Measurements from ENCODE around the gene AP5Z1.

Gene AP5Z1

DNA sequence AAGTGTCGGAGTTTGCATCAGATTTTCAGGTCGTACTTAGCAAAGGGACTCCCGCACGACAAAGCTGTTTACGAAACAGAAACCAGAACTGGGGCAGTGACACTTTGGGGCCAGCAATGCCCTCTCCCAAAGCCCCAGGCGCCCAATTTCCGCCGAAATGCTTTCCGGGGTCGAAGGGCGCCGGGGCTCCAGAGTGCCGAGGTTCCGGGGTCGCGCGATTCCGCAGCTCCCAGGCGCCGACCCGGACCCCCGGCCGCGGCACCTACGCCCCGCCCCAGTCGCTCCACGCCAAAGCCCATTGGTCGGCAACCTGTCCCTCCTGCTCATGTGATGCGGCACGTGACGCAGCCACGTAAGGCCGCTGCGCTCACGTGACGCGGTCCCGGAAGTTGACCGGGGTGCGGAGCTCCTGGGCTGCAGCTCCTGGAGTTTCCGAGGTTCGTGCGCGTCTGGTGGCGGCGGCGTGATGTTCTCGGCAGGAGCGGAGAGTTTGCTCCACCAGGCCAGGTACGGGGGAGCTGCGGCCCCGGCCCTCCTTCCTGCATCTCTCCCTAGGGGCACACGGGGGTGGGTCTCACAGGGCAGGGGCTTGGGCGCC, at the start of gene AP5Z1:
TSS of gene AP5Z1 (plus strand) at position 374 of the 598 bp plus-strand sequence. CDS start at position 467, 93 bp downstream.
- DNase-seq (ENCODE audit: low read depth, low spot score): peak; percentile 97

- DNase-seq (ENCODE audit: low read depth, low spot score): no peak
These were observed 49.5 kb upstream of the AP5Z1 start for GRCh38 chr7:4725850-4726450.

- no peak for DNase-seq (ENCODE audit: low read depth, low spot score)
These were observed 48.9 kb upstream of the AP5Z1 start for GRCh38 chr7:4726566-4726965.

GRCh38 chr7:4727914-4728705, 47.3 kb upstream of the AP5Z1 start:
- DNase-seq (ENCODE audit: low read depth, low spot score): no peak

DNA sequence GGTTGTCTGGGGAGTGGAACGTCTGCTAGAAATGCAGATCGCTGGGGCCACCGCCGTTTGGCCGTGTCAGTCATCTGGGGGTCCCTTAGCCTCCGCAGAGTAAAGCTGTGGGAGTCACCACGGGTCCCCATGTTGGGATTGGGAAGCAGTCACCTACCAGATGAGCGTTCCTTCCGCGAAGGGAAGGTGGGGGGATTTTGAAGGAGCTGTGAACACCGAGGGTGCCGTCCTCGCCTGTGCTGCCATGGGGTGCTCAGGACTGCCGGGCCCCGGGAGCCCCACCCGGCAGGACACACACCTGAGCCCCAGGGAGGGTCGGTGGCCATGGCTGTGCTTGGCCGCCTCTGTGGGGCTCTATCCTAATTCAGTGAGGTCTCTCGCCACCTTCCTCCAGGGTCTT, 46.2 kb upstream of the AP5Z1 start:
- no peak for DNase-seq (ENCODE audit: low read depth, low spot score)

GRCh38 chr7:4730276-4730675, 45.1 kb upstream of the AP5Z1 start:
- no peak for DNase-seq (ENCODE audit: low read depth, low spot score)

GRCh38 chr7:4730971-4731370, 44.5 kb upstream of the AP5Z1 start:
- no peak for DNase-seq (ENCODE audit: low read depth, low spot score)

- peak; percentile 68 for DNase-seq (ENCODE audit: low read depth, low spot score)
These were observed 43.6 kb upstream of the AP5Z1 start for GRCh38 chr7:4731803-4732202.

- DNase-seq (ENCODE audit: low read depth, low spot score): no peak
These were observed 41.4 kb upstream of the AP5Z1 start for GRCh38 chr7:4733936-4734528.

GRCh38 chr7:4734587-4735345, 40.7 kb upstream of the AP5Z1 start:
- no peak for DNase-seq (ENCODE audit: low read depth, low spot score)

DNA sequence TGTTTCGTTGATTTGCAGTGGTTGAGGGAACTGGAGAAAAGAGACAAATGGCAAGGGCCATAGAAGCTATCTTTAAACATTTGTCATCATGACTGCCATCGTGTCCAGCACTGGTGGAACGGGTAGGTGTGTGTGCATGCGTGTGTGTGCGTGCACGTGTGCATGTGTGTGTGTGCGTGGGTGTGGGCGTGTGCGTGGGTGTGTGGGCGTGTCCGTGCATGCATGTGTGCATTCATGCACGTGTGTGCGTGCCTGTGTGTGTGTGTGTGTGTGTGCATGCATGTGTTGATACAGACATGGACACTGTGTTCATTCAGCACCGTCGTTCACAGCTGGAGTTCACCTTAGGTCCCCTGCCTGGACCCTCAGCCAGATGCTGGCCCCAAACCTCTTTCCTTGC, 38.1 kb upstream of the AP5Z1 start:
- no peak for DNase-seq (ENCODE audit: low read depth, low spot score)

DNA sequence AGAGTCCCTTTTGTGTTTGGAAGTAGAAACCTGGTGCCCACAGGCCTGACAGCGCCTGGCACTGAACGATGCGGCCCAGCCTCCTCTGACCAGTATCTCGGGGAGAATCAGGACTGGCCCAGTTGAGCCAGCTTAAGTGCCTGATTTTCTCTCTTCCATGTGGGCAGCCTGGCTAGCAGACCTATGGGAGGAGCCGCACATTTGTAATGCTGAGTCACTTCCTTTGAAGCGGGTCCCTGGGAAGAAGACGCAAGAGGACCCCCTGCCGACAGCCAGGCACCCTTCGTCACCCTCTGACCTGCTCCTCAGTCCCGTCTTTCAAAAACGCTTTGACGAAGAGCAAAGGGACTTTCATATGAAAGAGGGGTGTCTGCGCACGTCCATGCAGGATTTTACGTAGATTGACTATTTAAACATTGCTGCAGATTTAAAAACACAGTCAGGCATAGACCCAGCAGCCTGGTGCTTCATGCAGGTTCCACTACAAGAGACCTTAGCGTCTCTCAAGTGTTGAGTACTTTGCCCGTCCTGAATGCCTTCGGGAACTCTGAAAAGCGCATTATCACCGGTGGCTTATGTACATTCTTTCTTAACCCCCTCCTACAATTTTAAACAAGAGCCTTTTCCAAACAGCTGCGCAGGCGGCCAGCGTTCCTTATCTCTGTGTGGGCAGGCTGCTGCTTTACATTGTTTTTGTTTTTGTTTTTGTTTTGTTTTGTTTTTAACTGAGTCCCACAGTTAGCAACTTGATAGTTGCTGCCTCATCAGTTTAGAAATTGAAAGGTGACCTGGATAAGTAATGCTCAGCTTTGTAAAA, 36.5 kb upstream of the AP5Z1 start:
- DNase-seq (ENCODE audit: low read depth, low spot score): peak; percentile 91

GRCh38 chr7:4739528-4739992, 35.9 kb upstream of the AP5Z1 start:
- peak; percentile 73 for DNase-seq (ENCODE audit: low read depth, low spot score)

DNA sequence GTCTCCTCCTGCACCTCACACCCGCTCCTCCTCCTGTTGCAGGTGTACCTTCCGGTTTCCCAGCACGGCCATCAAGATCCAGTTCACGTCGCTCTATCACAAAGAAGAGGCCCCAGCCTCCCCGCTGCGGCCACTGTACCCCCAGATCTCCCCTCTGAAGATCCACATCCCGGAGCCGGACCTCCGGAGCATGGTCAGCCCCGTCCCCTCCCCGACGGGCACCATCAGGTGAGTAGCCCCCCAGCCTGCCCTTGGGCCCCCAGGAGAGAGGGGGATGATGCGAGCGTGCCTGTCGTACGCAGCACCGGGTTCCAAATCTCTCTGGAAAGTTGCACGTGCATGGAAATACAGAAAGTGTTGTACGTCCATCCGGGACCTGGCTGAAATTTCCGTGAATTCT, 34.6 kb upstream of the AP5Z1 start:
- no peak for DNase-seq (ENCODE audit: low read depth, low spot score)

GRCh38 chr7:4742051-4742573, 33.3 kb upstream of the AP5Z1 start:
- DNase-seq (ENCODE audit: low read depth, low spot score): no peak

DNA sequence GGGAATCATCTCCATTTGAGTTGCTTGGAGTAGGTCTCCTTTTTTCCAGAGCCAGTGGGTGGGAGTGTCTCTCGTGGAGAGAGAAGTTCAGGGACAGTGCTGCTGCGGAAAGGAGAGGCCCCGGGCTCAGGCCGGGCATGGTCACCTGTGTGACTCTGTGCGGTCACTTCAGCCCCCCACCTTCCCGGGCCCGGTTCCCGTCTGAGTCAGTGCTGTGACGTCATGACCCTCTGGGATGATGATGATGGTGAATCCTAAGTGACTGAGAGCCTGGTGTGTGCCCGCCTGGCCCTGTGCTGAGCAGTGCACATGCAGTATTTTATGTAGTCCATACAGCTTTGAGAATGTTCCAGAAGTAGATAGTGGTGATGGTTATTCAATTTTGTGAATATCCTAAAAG, 32.6 kb upstream of the AP5Z1 start:
- DNase-seq (ENCODE audit: low read depth, low spot score): no peak

DNA sequence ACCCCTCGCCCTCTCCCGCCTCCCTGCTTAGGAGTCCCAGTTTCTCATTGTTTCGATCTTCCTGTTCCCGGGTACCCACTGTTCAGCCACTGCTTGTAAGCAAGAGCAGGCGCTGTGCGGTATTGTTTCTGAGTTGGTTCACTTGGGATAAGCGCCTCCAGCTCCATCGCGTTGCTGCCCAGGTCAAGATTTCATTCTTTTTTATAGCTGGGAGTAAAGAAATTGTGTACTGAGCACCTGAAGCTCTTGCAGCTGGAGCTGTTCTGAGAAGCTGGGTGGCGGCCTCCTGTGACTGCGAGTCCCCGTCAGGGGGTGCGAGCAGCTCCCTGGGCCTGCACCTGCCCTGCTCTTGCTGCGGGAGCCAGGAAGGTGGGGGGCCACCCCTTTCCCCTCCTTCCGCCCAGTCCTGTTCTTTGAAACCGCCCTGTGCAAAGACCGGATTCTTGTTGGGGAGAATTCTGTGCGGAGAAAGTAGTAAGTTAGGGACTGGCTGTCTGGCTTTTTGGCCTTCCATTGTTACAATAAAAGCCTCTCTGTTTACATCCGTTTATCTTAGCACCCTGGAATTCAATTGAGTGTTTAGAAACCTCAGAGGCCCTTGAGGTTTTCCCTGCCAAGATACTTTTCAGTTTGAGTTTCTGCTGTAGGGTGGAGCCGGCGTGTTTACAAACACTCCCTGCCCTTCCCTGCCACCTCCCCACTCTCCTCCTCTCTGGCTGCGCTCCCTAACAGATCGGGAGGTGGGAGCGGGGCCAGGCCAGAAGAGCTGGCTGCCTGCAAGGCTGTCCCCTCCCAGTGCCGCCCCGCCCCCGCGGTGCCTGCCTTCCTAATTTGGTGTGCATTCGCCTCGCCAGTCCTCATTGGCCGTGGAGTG, 30.8 kb upstream of the AP5Z1 start:
- DNase-seq (ENCODE audit: low read depth, low spot score): peak; percentile 98

DNA sequence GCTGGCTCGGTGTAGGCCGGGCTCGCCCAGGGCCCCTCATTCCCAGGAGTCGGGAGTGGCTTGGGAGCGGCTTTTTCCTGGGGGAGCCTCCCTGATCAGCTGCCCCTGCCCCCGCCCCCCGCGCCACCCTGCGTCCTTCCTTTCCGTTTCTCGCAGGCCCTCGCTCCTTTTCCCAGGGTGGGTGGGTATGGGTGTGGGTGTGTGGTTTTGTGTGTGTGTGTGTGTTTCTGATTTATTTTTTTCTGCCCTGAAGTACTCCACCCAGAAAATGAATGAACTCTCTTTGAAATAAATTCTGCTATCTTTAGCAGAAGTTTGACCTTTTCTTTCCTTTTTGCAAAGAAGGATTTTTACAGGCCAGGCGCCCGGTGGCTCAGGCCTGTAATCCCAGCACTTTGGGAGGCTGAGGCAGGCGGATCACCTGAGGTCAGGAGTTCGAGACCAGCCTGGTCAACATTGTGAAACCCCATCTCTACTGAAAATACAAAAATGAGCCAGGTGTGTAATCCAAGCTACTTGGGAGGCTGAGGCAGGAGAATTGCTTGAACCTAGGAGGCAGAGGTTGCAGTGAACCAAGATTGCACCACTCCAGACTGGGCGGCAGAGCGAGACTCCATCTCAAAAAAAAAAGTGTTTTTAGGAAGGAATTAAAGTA, 30.0 kb upstream of the AP5Z1 start:
- DNase-seq (ENCODE audit: low read depth, low spot score): no peak
